HepG2 (cell line): ENCODE data around the gene SHPK. TPM values are rescaled to one million over a fixed set of nuclear protein-coding genes. Genes with fewer than 3 reads are reported as not detected.

Experiments
- BRD4 ChIP-seq: sonication (generic); formaldehyde crosslinking; IDR thresholded peaks from 2 replicates; pipeline ENCODE4 v1.4.0; 2020; ENCODE audit warnings: missing genetic modification reagents
- CHCHD3 ChIP-seq: sonication (generic); formaldehyde crosslinking; IDR thresholded peaks from 2 replicates; pipeline ENCODE4 v1.8.0; 2022; ENCODE audit warnings: mild to moderate bottlenecking, missing genetic modification reagents, moderate library complexity
- HOXA9 ChIP-seq: sonication (generic); formaldehyde crosslinking; IDR thresholded peaks from 2 replicates; pipeline ENCODE4 v1.8.1; 2022; ENCODE audit warnings: missing genetic modification reagents, mild to moderate bottlenecking, moderate library complexity, borderline replicate concordance
- MBNL3 ChIP-seq: fragments of 250-450 bp; sonication (Bioruptor Pico); conservative IDR thresholded peaks from 2 replicates; pipeline ENCODE4 v1.8.0; 2022; ENCODE audit warnings: mild to moderate bottlenecking, inconsistent platforms
- MIER3 ChIP-seq: IDR thresholded peaks from 2 replicates; pipeline ENCODE4 v1.6.1; 2016; ENCODE audit warnings: missing compliant biosample characterization, borderline replicate concordance
- MLXIP ChIP-seq: sonication (generic); formaldehyde crosslinking; IDR thresholded peaks from 2 replicates; pipeline ENCODE4 v1.9.0; 2021; ENCODE audit warnings: missing genetic modification reagents, borderline replicate concordance
- RARA ChIP-seq: IDR thresholded peaks from 2 replicates; pipeline ENCODE4 v1.6.1; 2016; ENCODE audit warnings: missing genetic modification reagents, missing compliant biosample characterization
- SRSF9 ChIP-seq: fragments of 200-400 bp; formaldehyde crosslinking; IDR thresholded peaks from 2 replicates; pipeline ENCODE4 v1.6.1; 2018; ENCODE audit warnings: borderline replicate concordance, mild to moderate bottlenecking, low read depth, low read length; ENCODE audit not compliant: insufficient read depth, poor library complexity, severe bottlenecking
- ZBTB40 ChIP-seq, 2 experiments: fragments of 450-650 bp in 1 of 2; sonication (generic) in 1 of 2; formaldehyde crosslinking in 1 of 2; IDR thresholded peaks; 2 replicates each; pipeline versions ENCODE4 v1.6.1 to v1.8.0; 2016 to 2022; ENCODE audit warnings: antibody characterized with exemption in 1 of 2, mild to moderate bottlenecking in 1 of 2, missing genetic modification reagents in 1 of 2
- ZNF460 ChIP-seq: sonication (generic); formaldehyde crosslinking; IDR thresholded peaks from 2 replicates; pipeline ENCODE4 v1.5.1; 2020; ENCODE audit warnings: missing genetic modification reagents, mild to moderate bottlenecking, borderline replicate concordance
- ZNF83 ChIP-seq: sonication (generic); formaldehyde crosslinking; IDR thresholded peaks from 2 replicates; pipeline ENCODE4 v1.4.0; 2020; ENCODE audit warnings: missing genetic modification reagents, mild to moderate bottlenecking, borderline replicate concordance
- polyA plus RNA-seq, 8 experiments: library from polyadenylated mRNA; depleted of rRNA in 3 of 8; stranded (reverse) in 7 of 8; unstranded in 1 of 8; fragments of >200 nt; fragmentation: Illumina TruSeq in 4 of 8; extraction: Trizol in 4 of 8; gene quantifications; 2 replicates each; pipeline versions ENCODE4 v1.2.1 to v1.2.3, GENCODE V29; 2011 to 2016; ENCODE audit warnings: low read depth in 4 of 8, missing spikeins in 1 of 8, mixed read lengths in 1 of 8; ENCODE audit not compliant: insufficient read depth in 1 of 8
- total RNA-seq, 5 experiments: library from RNA; depleted of rRNA; stranded (reverse); fragments of >200 nt; fragmentation: Illumina TruSeq; extraction: Trizol; gene quantifications; 2 replicates each; pipeline ENCODE4 v1.2.3, GENCODE V29; 2016; ENCODE audit warnings: low read depth in 1 of 5
- TF ChIP-seq, protein P1 (sequence below): sonication (generic); formaldehyde crosslinking; IDR thresholded peaks from 2 replicates; pipeline ENCODE4 v1.9.0; 2021; ENCODE audit warnings: missing genetic modification reagents, mild to moderate bottlenecking, borderline replicate concordance

Gene SHPK
- total and polyA plus RNA-seq, 2 of the 13 experiments (the other 11 are each of a cell fraction or from before 2014, with no cell fraction given) = 16.2 to 30.9 TPM

DNA sequence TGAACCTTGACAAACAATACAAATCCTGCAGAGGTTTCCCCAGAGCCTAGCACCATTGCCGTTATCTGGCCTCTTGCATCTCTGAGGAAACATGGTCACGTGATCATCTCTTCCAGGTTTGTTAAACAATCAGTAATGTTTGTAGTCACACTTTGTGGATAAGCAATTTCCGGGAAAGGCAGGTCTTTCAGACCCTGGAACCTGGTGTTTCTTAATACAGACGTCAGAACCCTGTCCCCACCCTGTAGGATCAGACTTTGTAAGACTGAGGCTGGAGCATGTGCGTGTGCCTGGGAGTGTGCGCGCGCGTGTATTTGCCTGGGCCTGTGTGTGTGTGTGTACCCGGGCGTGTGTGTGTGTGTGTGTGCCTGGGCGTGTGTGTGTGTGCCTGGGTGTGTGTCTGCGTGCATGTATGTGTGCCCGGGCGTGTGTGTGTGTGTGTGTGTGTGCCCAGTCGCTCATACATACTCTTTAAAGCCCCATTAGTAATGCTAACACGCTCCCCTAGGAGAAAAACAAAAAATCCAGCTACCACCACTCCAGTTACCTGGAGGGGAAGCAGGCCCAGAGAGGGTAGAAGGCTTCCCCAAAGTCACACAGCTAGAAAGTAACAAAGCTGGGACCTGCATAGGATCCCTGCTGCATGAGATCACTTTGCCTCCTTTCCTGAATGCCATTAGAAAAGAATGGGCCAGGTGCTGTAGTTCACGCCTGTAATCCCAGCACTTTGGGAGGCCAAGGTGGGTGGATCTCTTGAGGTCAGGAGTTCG lies 5.9 kb upstream of the SHPK start (continued):
- TF ChIP-seq, protein P1, sequence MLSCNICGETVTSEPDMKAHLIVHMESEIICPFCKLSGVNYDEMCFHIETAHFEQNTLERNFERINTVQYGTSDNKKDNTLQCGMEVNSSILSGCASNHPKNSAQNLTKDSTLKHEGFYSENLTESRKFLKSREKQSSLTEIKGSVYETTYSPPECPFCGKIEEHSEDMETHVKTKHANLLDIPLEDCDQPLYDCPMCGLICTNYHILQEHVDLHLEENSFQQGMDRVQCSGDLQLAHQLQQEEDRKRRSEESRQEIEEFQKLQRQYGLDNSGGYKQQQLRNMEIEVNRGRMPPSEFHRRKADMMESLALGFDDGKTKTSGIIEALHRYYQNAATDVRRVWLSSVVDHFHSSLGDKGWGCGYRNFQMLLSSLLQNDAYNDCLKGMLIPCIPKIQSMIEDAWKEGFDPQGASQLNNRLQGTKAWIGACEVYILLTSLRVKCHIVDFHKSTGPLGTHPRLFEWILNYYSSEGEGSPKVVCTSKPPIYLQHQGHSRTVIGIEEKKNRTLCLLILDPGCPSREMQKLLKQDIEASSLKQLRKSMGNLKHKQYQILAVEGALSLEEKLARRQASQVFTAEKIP (CRISPR knock-in tag) = no peak
- TF ChIP-seq CHCHD3 (CRISPR knock-in tag) = no peak
- peak; percentile 49 for TF ChIP-seq RARA
- no peak for TF ChIP-seq ZNF460 (CRISPR knock-in tag)
- TF ChIP-seq MIER3 (CRISPR knock-in tag) = no peak
- no peak for TF ChIP-seq MBNL3 (CRISPR knock-in tag)
- TF ChIP-seq ZNF83 (CRISPR knock-in tag) = no peak
- TF ChIP-seq BRD4 = no peak
- TF ChIP-seq ZBTB40 (IDR thresholded peaks at IDR 0.05) = no peak
- no peak for TF ChIP-seq ZBTB40 (CRISPR knock-in tag; IDR thresholded peaks at IDR 0.05)
- TF ChIP-seq SRSF9 = no peak
- TF ChIP-seq HOXA9 (CRISPR knock-in tag) = 0 out of 2 replicates have a peak, but pooled peaks have one; percentile 27
- TF ChIP-seq MLXIP = no peak
